Measurements from ENCODE around the gene SYNC. TPM values are rescaled to one million over a fixed set of nuclear protein-coding genes. Genes with fewer than 3 reads are reported as not detected.

SYNC gene
- total and polyA plus RNA-seq, 2 donors (not counting 3 experiments of a cell fraction or from before 2014, with no cell fraction given), result 3.5 to 9.4 TPM

DNA sequence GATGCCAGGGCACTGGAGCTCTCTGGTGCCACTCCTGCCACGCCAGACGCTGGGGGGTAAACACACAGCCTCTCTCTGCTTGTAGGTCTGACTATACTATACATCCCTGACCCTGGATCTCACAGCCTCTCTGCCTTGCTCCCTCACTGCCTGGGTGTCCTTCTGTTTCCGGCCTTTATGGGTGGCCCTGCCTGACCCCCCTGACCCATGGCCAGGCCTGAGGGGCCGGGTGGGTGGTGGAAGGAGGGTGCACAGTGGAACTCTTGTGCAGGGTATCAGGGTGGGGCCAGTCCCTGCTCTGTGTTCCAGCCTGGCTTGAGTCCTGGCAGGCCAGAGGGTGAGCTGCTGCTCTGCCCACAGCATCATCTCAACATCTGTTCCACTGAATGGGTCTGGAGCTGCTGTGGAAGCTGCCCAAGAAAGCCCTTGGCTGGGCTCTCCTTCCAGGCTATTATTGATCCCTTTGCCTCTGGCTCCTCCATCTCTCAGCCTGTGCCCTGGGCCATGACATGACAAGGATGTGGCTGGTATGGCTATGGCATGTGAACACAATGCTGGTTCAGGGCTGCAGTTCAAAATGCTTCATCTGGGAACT lies 17.2 kb upstream of the SYNC start:
- no peak for TF ChIP-seq MAX (IDR thresholded peaks at IDR 0.05; ENCODE audit: insufficient read depth, insufficient read length)
- TF ChIP-seq POLR2A (IDR thresholded peaks at IDR 0.05; ENCODE audit: low read depth, low read length), result no peak
- Histone ChIP-seq H3K27me3 (ENCODE audit: control insufficient read depth in 2 of 2, insufficient read depth in 2 of 2, low read length in 2 of 2) (no peaks in the 10 kb centered on the region), H3K9me1 (replicated peaks; ENCODE audit: control insufficient read depth, extremely low read depth, insufficient read depth, low read length) (no peaks in the 10 kb centered on the region), H3K4me3 (replicated peaks in 1 of 3; ENCODE audit: insufficient read depth in 1 of 3, low read depth in 1 of 3, low read length in 3 of 3) (no peak overlapping the region), H3K79me2 (ENCODE audit: control insufficient read depth, insufficient read depth, low read length) (no peaks in the 10 kb centered on the region), H3K4me2 (ENCODE audit: insufficient read depth, low read length) (no peak overlapping the region), H3K36me3 (ENCODE audit: control insufficient read depth in 2 of 2, extremely low read depth in 1 of 2, insufficient read depth in 2 of 2, low read length in 2 of 2) (no peaks in the 10 kb centered on the region), H2AFZ (ENCODE audit: low read depth, low read length) (no peak overlapping the region), H4K20me1 (replicated peaks; ENCODE audit: control insufficient read depth, extremely low read depth, insufficient read depth, low read length) (no peaks in the 10 kb centered on the region), H3K9ac (replicated peaks; ENCODE audit: extremely low read depth, insufficient read depth, low read length) (no peak overlapping the region), H3K9me3 (replicated peaks; ENCODE audit: control insufficient read depth, insufficient read depth, low read length) (no peaks in the 10 kb centered on the region), H3K4me1 (ENCODE audit: control insufficient read depth, extremely low read depth, insufficient read depth, low read length) (peaks cover 4% of the 10 kb centered on the region), H3K27ac (ENCODE audit: insufficient read depth, low read depth, low read length) (no peak overlapping the region)
- dilution Hi-C loops (cut with MboI; ENCODE audit: extremely low pct_ligation_motif_present, low sequenced_read_pairs), result no loop called here
- BruUV-seq (replicated peaks), result no TSS peak
- CTCF ChIA-PET, result interaction anchor here (0.6 to 2.0 kb wide), 3 partner anchors 8 to 184 kb away, joined by 3 to 5 read pairs (median 3); no protein-coding TSS in a partner anchor
- FAIRE-seq, result no peak
- POLR2A ChIA-PET, result no interaction called here
- intact Hi-C loops (cut with micrococcal nuclease), result no loop called here
- DNase-seq (ENCODE audit: low read depth, low spot score), result no peak

- no peaks in the 10 kb centered on the region for H3K79me2 ChIP-seq (ENCODE audit: control insufficient read depth, insufficient read depth, low read length)
- POLR2A ChIA-PET, result no interaction called here
- no peak overlapping the region for H3K9ac ChIP-seq (replicated peaks; ENCODE audit: extremely low read depth, insufficient read depth, low read length)
- no peak for FAIRE-seq
- CTCF ChIA-PET, result interaction anchor here (2.0 kb wide), 1 partner anchor 9 kb away, joined by 5 read pairs; no protein-coding TSS in a partner anchor
- dilution Hi-C loops (cut with MboI; ENCODE audit: extremely low pct_ligation_motif_present, low sequenced_read_pairs) (no loop called here), intact Hi-C loops (cut with micrococcal nuclease) (no loop called here)
- no peaks in the 10 kb centered on the region for H3K36me3 ChIP-seq (ENCODE audit: control insufficient read depth in 2 of 2, extremely low read depth in 1 of 2, insufficient read depth in 2 of 2, low read length in 2 of 2)
- H3K9me1 ChIP-seq (replicated peaks; ENCODE audit: control insufficient read depth, extremely low read depth, insufficient read depth, low read length), result no peaks in the 10 kb centered on the region
- H4K20me1 ChIP-seq (replicated peaks; ENCODE audit: control insufficient read depth, extremely low read depth, insufficient read depth, low read length), result no peaks in the 10 kb centered on the region
- no peak for TF ChIP-seq JUN (IDR thresholded peaks at IDR 0.05; ENCODE audit: borderline replicate concordance, insufficient read depth, insufficient read length, low read depth)
- TF ChIP-seq EZH2 (IDR thresholded peaks at IDR 0.05; ENCODE audit: borderline replicate concordance, low read depth, low read length, severe bottlenecking), result no peak
- TF ChIP-seq GATA2 (IDR thresholded peaks at IDR 0.05; ENCODE audit: insufficient read depth, insufficient read length, low read depth, low read length), result no peak
- TF ChIP-seq POLR2AphosphoS5 (IDR thresholded peaks at IDR 0.05; ENCODE audit: insufficient read depth, low read depth, low read length), result no peak
- no peak for TF ChIP-seq POLR2A (IDR thresholded peaks at IDR 0.05; ENCODE audit: low read depth, low read length)
- no peak for TF ChIP-seq FOS (IDR thresholded peaks at IDR 0.05; ENCODE audit: borderline replicate concordance, insufficient read depth, low read length)
- TF ChIP-seq MAX (IDR thresholded peaks at IDR 0.05; ENCODE audit: insufficient read depth, insufficient read length), result no peak
- TF ChIP-seq, protein P1, sequence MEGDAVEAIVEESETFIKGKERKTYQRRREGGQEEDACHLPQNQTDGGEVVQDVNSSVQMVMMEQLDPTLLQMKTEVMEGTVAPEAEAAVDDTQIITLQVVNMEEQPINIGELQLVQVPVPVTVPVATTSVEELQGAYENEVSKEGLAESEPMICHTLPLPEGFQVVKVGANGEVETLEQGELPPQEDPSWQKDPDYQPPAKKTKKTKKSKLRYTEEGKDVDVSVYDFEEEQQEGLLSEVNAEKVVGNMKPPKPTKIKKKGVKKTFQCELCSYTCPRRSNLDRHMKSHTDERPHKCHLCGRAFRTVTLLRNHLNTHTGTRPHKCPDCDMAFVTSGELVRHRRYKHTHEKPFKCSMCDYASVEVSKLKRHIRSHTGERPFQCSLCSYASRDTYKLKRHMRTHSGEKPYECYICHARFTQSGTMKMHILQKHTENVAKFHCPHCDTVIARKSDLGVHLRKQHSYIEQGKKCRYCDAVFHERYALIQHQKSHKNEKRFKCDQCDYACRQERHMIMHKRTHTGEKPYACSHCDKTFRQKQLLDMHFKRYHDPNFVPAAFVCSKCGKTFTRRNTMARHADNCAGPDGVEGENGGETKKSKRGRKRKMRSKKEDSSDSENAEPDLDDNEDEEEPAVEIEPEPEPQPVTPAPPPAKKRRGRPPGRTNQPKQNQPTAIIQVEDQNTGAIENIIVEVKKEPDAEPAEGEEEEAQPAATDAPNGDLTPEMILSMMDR (IDR thresholded peaks at IDR 0.05; ENCODE audit: extremely low read depth in 1 of 2, insufficient read depth in 1 of 2, low read depth in 1 of 2, low read length in 2 of 2), result no peak
- TF ChIP-seq MYC (IDR thresholded peaks at IDR 0.05; ENCODE audit: low read depth, low read length), result no peak
- no peak overlapping the region for H2AFZ ChIP-seq (ENCODE audit: low read depth, low read length)
- no peaks in the 10 kb centered on the region for H3K27me3 ChIP-seq (ENCODE audit: control insufficient read depth in 2 of 2, insufficient read depth in 2 of 2, low read length in 2 of 2)
- H3K4me2 ChIP-seq (ENCODE audit: insufficient read depth, low read length), result no peak overlapping the region
- BruUV-seq (replicated peaks), result no TSS peak
- H3K4me1 ChIP-seq (ENCODE audit: control insufficient read depth, extremely low read depth, insufficient read depth, low read length), result no peaks in the 10 kb centered on the region
- no peak overlapping the region for H3K27ac ChIP-seq (ENCODE audit: insufficient read depth, low read depth, low read length)
- H3K4me3 ChIP-seq (replicated peaks in 1 of 3; ENCODE audit: insufficient read depth in 1 of 3, low read depth in 1 of 3, low read length in 3 of 3), result no peak overlapping the region
- DNase-seq (ENCODE audit: low read depth, low spot score), result no peak
- no peaks in the 10 kb centered on the region for H3K9me3 ChIP-seq (replicated peaks; ENCODE audit: control insufficient read depth, insufficient read depth, low read length)
These were observed 16.0 kb upstream of the SYNC start for GRCh38 chr1:32718527-32718926.
